ENCODE data around the gene EDAR. TPM values are rescaled to one million over a fixed set of nuclear protein-coding genes. Genes with fewer than 3 reads are reported as not detected.

Gene EDAR
- total RNA-seq, 4 donors from 2014 or later = not detected

GRCh38 chr2:108918156-108918874 lies 70.7 kb downstream of the EDAR start:
- no peak for TF ChIP-seq CTCF (IDR thresholded peaks at IDR 0.05; ENCODE audit: low read depth)

- no peak for TF ChIP-seq CTCF (IDR thresholded peaks at IDR 0.05; ENCODE audit: low read depth)
Observed at GRCh38 chr2:108917526-108917925, 71.5 kb downstream of the EDAR start.

- no peak for TF ChIP-seq CTCF (IDR thresholded peaks at IDR 0.05; ENCODE audit: low read depth)
Observed at GRCh38 chr2:108916796-108917421, 72.1 kb downstream of the EDAR start.

GRCh38 chr2:108916122-108916795 lies 72.8 kb downstream of the EDAR start:
- no peak for TF ChIP-seq CTCF (IDR thresholded peaks at IDR 0.05; ENCODE audit: low read depth)

- no peak for TF ChIP-seq CTCF (IDR thresholded peaks at IDR 0.05; ENCODE audit: low read depth)
Observed at GRCh38 chr2:108912629-108912902, 76.5 kb downstream of the EDAR start.

GRCh38 chr2:108911807-108912628 lies 77.0 kb downstream of the EDAR start:
- TF ChIP-seq CTCF (IDR thresholded peaks at IDR 0.05; ENCODE audit: low read depth) = no peak

GRCh38 chr2:108911401-108911800 lies 77.6 kb downstream of the EDAR start:
- no peak for TF ChIP-seq CTCF (IDR thresholded peaks at IDR 0.05; ENCODE audit: low read depth)

All from subcutaneous adipose tissue (tissue), 4 donors.